AG09319 (cell line): ENCODE results near the gene OGFRL1.

Experiments used
- DNase-seq: peaks from one replicate; pipeline ENCODE4 v3.0.0-alpha.2; 2010; ENCODE audit warnings: low read depth; ENCODE audit errors: extremely low read depth
- TF ChIP-seq, protein P1 (sequence below): IDR thresholded peaks from 2 replicates; pipeline ENCODE4 v1.5.1; 2011; ENCODE audit warnings: low read depth, mild to moderate bottlenecking, inconsistent platforms, low read length, moderate library complexity

The OGFRL1 gene

DNA sequence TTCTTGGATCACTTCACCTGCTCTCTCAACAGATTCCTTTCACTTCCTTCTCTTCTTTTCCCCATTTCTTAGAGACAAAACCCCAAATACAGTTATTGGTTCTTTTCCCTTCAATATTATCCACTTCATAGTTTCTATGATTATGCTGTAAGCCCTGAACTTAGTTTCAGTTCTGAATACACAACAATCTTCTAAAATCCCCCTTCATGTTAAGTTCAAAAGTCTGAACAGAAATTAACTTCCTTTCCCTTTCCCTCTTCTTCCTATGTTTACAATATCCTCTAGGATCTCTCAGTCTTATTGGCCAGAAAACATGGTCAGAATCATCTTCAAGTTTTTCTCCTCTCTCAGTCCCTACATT is 57.7 kb downstream of the OGFRL1 start:
- TF ChIP-seq, protein P1, sequence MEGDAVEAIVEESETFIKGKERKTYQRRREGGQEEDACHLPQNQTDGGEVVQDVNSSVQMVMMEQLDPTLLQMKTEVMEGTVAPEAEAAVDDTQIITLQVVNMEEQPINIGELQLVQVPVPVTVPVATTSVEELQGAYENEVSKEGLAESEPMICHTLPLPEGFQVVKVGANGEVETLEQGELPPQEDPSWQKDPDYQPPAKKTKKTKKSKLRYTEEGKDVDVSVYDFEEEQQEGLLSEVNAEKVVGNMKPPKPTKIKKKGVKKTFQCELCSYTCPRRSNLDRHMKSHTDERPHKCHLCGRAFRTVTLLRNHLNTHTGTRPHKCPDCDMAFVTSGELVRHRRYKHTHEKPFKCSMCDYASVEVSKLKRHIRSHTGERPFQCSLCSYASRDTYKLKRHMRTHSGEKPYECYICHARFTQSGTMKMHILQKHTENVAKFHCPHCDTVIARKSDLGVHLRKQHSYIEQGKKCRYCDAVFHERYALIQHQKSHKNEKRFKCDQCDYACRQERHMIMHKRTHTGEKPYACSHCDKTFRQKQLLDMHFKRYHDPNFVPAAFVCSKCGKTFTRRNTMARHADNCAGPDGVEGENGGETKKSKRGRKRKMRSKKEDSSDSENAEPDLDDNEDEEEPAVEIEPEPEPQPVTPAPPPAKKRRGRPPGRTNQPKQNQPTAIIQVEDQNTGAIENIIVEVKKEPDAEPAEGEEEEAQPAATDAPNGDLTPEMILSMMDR, result no peak
- DNase-seq, result no peak

DNA sequence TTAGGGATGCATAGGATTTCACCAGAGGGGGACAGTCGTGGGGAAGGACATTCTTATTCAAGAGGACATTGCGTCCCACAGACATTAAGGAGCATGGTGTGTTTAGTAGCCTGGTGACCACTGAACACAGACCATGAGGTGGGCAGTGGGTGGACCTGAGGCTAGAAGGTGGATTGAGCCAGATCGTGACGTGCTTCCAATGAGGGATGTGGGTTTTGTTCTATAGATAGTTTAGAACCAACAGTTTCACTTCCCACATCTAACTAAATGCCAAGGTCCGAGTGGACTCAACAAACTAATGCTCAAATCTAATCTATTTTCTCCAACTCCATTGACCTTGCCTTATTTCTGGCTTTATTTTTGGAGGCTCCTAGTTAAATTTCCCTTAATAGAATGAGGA is 58.5 kb downstream of the OGFRL1 start:
- TF ChIP-seq, protein P1, result no peak
- DNase-seq, result no peak

DNA sequence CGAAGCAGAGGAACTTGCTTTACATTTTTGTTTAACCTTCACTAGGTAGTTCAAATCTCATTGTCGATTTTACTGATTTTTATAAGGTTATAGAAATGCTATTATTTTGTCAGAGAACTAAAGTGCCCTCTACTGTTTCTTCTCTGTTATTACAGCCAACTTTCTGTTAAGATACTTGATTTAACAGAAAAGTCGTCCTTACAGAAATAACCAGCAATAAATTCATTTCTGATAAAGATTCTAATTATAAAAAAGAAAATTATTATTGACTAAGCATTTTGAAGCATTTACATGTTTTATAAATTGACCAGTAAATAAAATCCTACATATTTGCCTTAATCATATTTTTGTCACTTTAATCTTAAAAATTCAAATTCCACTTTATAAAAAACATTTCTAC is 60.8 kb downstream of the OGFRL1 start:
- TF ChIP-seq, protein P1, result peak; percentile 61
- DNase-seq, result no peak

DNA sequence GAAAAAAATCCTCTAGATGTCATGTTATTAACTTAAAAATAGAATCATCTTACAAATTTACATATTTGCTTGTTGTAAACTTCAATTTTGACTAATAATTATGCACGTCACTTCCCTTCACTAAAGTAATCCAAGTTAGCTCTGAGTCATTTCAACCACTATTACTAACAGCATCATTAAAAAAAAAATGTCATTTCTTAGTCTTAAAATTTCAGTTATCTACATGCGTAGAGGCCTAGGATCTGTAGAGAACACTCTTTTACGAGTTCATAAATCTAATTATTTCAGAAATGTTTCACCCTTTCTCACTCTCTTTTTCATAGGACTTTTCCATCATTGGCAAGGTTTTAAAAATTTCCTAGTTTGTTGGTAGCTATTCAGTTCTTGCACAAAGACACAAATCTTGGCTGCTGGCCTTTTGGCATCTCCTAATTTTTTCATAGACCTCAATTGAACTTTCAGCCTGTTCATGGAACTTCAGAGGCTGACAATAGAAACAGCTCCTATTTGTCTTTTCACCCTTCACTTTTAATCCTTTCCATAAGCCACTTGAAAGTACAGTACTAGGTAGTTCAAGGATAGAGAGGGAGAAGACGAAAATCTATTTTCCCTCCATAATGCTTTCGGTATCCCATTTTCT is 61.5 kb downstream of the OGFRL1 start:
- peak; percentile 16 for DNase-seq
- TF ChIP-seq, protein P1, result no peak

GRCh38 chr6:71351190-71351589 is 62.6 kb downstream of the OGFRL1 start:
- DNase-seq, result no peak

More at GRCh38 chr6:71351190-71351589, 62.6 kb downstream of the OGFRL1 start:
- TF ChIP-seq, protein P1, result no peak
